NCI-H1694 treated with DMSO at 0.1 percent for 48 hours (cell line): ENCODE data around the gene KIAA0930.
"Not testable (repeated sequence)": the region's sequence is repeated elsewhere in the genome, so short reads cannot be mapped to it uniquely, and the experiment has no call there.

ENCODE experiments used
- DNase-seq: peaks from one replicate; lab custom pipeline; 2025; lab: John Stamatoyannopoulos, UW

KIAA0930 gene

DNA sequence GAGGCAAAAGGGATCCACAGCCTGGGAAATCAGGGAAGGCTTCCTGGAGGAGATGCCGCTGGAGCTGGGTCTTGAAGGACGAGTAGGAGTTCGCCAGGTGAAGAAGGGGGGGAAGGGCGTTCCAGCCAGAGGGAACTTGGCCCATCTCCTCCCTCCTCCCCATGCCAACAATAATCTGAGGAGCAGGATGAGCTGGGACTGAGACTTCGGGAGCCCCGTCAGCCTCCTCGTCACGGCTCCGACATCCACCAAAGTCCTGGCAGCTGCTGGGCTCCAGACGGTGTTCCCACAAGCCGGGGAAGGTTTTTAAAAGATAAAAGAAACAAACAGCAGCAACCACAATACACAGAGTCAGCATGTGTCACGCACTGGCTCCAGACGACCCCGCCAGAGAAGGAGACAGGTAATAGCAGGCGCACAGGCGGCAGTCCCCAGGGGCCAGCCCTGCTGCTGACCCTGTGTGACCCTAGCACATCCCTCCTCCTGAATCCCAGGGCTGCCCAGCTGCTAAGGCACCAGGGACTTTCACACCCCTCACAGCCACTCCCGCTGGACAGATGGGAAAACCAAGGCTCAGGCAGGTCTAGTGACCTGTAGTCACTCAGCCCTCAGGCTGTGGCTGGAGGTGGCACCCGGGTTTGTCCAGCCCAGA is 39.7 kb downstream of the KIAA0930 start:
- no peak for DNase-seq

DNA sequence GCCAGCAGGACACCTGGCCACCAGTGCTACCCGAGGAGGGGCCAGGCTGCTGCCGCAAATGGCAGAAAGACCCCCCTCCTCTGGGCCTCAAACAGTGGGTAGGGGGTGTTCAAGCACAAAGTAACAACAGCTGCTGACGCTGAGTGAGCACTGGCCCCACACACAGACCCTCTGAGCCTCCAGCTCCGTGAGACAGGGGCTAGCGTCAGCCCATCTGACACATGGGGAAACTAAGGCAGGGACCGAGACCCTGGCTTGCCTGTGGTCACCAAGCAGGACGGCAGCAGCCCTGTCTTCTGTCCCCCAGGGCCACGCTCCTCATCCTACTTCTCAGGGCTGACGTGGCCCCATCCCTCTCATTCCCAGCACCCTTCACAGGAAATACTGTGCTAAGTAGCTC is 40.5 kb downstream of the KIAA0930 start:
- DNase-seq = no peak

DNA sequence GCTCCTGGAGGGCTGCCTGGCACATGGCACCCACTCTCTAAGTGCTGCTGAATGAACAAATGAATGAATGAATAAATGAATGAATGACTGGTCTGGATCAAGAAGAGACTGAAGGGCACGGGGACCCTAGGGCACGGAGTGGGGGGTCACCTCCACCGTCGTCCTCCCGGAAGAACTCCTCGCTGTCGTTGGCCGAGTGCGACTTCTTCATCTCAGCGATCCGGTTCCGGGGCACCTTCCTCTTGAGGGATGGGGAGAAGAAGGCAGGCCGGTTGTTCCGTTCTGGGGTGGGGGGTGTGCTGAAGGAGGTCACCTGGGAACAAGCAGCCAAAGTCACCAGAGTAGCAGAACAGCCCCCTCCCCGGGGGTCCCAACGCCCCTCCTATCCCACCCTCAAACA is 41.0 kb downstream of the KIAA0930 start:
- no peak for DNase-seq

DNA sequence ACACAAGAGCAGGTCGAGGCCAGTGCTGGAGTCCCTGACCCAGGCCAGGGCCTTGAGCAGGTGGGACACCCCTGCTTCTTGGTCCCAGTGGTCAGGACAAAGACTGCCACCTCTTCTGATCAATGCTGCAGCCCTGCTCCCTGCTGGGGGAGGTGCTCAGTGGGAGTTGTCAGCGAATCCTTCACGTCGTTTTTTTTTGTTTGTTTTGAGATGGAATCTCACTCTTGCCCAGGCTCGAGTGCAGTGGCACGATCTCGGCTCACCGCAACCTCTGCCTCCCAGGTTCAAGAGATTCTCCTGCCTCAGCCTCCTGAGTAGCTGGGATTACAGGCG is 42.3 kb downstream of the KIAA0930 start:
- DNase-seq = no peak

DNA sequence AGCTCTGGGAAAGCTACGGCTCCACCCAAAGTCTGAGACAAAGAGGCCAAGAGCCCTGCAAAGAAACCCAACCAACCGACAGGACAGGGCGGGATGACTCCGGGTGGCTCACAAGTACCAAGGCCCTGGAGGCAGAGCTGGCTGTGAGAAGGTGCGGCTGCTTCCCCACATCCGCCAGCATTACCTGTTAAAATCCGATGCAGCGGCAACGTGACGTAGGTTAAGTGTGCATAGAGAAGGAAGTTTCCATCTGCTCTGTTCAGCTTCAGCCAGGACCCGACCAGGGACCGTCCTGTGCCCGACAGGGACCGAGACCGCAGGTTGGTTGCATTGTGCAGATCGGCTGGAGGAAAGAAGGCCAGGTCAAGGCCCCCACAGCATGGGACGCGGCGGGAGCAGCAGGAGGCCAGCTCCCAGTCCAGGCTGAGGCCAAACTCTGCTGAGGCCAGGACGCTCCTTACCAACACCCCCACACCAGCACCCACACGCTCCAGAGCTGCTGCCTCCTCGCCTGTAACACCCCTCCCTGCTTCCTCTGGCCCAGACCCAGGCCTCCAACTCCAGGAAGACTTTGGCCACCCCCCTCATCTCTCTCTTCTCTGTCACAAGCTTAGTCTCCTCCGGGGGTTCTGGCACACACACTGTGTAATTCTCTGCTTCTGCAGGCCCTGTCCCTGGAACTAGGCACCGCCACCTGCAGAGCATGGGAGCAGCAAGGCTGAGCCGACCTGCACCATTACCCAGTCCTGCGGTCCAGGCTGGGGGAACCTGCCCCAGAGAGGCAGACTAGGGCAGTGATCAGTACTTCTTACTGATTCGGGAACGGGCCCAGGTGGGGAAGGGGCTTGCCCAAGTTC is 42.9 kb downstream of the KIAA0930 start:
- no peak for DNase-seq

DNA sequence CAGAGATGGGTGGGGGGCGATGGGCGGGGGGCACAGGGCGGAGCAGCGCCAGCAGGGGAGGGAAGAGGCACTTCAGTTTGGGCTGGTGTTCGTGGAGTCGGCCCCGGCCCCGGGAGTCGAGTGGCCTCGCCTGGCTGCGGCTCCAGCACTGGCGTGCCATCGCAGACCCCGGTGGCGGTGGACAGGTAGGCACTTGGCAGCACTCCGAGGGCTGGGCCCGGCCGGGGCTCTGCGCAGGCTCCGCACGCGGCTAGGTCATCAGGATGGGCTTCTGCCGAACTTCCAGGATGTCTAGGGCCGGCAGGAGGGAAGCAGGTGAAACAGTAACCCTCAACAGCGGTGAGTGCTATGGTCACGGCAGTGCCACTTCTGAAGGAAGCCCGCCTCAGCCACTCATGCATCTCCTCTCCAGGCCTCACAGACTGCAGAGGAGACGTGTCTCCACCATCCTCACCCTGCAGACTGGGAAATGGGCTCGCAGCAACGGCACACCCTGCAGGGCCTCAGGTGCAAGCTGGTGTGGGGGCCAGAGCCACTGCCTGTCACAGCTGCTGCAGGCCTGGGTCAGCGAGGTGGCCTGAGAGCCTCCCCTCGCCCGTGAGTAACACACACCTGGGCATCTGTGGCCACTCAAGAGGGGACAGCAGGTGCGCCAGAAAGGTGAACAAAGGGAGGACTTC is 43.6 kb downstream of the KIAA0930 start:
- no peak for DNase-seq

DNA sequence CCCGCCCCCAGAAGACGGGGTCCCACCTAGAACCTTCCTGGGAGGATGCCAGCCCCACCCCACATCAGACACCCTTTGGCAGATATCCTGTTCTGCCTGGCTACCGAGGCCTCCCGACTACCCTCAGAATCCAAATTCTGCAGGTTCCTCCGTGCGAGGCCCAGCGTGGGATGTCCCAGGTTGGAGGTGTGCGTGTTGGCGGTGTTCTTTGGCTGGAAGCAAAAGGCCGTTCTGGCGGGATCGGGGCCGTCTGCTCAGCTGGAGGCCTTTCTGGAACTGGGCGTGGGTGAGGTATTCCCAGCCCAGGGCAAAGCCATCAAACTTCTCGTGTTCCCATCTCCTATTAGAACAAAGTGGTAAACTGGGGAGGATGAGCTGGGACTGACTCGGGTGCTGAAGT is 44.4 kb downstream of the KIAA0930 start:
- no peak for DNase-seq

DNA sequence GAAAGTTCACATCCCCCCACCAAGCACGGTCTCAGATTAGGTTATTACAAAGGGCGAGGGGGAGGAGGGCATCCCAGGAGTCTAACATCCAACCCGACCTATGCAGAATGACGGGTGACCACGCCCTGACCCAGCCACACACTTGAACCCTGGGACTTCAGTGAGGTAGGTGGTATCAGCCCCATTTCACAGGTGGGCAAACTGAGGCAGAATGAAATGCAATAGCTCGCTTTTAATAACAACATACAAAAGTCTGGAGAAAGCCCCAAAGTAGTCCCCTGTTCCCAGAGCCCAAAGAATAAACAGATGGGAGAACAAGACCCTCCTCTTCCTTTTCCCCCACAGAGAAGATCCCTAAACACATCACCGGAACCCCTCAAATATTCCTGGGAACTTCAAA is 45.1 kb downstream of the KIAA0930 start:
- DNase-seq = no peak

DNA sequence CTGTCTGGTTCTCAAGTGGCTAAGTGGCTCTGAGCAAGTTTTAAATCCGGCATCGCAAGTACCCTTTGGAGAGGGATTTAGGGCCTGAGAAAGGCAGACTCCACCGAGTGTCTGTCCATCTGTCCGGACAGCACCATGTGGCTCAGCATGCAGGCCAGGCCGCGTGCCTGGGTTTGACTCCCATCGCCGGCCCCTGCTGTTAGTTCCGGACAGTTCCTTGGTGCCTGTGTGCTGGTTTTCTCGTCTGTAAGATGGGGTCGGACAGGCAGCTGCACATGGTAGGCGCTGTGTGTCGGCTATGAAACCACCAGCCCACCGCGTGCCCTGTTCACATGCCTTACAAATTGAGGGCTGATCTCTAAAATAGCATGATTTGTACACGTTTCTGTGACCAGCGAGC is 46.0 kb downstream of the KIAA0930 start:
- no peak for DNase-seq

DNA sequence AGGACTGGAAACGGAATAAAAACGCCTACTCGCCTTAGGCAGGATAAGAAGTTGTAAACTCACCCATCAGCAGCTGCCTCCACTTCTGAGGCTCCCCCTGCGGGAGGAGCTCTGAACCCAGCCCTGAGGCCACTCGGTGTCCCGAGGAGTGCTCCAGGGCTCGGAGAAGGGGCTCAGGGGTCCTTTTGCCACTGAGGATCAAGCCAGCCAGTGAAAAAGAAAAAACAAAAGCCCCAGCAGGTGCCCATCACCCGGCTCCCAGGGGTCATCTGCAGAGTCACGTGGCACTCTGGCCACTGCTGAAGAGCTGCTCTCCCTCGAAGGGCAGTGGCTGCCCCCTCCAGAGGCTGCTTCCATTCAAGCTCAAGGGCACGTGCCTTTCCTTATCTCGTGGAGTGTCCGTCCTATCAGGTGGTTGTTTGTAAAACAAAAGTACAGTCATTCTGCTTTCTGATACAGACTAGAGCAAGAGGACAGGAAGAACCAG is 48.0 kb downstream of the KIAA0930 start:
- DNase-seq = no peak

DNA sequence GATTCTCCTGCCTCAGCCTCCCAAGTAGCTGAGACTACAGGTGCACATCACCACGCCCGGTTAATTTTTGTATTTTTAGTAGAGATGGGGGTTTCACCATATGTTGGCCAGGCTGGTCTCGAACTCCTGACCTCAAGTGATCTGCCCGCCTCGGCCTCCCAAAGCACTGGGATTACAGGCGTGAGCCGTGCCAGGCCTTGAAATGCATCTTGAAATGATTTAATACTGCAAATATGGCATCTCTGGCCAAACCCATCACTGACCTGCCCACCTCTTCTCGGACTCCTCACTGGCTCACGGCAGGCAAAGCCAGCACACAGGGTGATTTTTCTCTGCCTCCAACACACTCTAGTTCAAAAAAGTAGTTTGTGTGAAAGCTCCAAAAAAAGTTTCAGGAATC is 48.9 kb downstream of the KIAA0930 start:
- DNase-seq = not testable (repeated sequence)

DNA sequence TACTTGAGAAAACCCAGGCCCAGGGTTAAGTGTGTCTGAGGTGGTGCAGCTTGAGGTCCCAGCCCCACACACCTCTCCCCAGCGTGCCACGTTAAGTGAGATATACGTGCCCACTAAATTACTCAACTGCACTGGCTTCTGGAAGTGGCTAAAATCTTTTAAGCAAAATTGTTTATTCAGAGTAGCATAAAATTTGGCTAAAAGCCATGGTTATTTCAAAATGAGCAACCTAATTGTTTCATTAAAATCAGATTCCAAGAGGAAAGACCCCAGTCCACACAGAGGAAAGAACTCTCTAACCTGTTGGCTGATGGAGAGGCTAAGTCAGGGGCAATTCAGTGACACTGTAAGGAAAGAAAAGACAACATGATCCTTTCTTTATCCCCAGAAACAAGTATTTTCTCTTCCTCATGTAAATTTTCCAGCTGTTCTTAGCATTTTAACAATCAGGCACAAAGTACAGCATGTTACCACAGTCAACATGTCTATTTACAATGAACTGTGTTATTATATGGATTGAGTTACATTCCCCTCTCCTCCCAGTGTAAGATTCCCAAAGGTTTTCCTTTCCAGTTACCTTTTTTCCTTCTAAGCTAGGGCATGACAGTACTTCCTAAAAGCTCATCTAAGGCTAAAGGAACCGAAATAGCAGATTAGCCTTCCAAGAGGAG is 50.4 kb downstream of the KIAA0930 start:
- no peak for DNase-seq

DNA sequence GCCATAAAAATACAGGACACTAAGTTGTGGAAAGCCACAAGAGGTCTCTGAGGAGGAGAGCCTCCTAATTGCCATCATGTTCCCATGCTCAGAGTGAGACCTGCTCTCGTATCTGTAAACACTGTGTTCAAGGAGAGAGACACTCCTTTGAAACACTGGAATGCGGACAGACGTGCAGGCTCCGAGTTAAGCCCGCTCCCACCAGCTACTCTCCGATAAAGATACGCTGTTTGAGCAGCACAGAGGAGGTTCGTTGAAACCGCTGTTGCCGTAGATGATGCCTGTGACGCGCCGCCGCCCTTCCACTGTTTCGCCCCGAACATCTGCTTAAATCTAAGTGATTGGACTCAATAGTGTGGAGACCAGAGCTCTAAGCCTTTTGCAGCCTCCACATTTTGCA is 51.9 kb downstream of the KIAA0930 start:
- no peak for DNase-seq

DNA sequence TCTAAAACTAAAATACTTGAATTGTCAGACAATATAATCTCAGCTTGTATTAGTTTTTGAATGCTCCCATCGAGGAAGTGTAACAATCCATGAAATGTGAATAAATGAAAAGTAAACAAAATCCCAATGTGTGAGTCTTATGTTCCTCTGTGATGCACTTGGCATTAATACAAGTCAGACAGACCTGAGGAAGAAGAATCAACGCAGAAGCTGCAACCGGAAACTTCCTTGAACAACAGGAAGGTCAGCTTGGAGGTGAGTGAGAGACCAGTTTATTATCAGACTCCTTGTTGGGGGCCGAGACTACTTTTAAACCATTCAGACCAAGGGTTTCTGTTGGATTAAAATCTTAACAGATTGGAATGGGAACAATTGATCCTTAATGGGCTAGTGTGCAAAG is 52.8 kb downstream of the KIAA0930 start:
- no peak for DNase-seq

DNA sequence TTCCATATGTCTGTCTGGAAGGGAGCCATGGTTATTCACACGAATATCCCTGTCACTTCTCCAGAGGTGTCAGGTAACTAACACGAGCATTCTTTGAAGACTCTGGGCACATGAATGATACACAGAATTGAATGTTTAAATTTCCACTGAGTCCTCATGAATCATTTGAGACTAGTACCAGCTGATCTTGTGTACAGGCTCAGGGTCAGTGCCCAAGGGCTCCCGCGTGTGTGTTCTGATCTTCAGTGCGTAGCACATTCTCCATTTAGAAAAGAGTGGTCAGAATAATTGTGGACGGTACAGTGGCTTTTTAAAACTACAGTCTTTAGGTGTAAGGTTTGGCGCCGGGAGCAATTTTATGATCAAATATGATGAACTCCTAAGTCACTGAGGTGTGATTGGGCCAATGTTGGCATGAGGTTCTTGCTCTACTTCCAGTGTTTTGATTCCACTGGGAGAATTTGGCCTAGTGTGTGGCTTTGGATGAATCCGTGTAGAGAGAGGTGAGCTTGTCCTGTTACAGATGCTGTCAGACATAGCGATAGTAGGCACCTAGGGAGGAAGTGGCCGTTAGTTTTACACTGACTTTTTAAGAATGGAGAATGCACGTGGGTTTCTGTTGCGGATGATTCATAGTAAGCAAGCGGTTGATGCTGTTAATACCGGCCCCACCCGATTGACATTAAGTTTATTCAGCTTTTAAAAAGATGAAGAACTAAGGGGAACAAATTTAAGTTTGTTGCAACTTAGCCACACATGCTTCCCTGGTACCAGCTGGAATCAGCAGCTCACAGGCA is 54.8 kb downstream of the KIAA0930 start:
- no peak for DNase-seq

DNA sequence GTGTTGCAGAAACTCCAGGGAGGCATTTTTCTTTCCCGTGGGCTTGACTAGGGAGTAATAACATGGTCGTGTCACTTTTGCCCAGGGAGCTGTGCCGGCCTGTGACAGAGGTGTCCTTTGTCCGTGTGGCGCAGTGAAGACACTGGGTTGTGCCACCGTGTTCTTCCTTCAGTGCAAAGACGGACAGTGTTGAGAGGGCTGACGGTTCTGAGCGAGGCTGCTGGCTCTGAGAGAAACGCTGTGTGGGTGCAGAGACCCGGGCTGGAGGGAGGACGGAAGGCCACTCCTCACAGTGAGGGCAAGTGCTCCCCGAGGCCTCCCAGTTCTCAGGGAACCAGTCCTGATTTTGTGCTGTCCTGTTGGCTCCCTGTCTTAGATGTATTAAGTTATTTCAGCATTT is 56.7 kb downstream of the KIAA0930 start:
- DNase-seq = no peak

DNA sequence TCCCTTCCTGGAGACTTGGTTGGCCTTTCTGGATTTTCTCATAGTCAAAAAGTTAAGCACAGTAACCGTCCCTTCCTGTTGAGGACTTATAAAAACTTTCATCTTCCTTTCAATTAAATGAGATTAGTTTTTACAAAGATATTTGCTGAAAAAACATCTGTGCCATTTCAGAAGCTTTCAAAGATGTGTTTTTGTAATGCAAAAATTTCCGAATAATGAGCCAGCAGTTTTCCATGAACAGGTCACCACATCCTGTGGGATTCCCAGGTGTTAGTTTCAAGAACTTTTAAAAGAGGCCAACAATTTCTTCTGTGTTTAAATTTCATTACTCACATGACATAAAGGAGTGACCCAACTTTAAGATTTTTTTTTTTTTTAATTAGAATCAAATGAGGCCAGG is 58.9 kb downstream of the KIAA0930 start:
- DNase-seq = no peak

DNA sequence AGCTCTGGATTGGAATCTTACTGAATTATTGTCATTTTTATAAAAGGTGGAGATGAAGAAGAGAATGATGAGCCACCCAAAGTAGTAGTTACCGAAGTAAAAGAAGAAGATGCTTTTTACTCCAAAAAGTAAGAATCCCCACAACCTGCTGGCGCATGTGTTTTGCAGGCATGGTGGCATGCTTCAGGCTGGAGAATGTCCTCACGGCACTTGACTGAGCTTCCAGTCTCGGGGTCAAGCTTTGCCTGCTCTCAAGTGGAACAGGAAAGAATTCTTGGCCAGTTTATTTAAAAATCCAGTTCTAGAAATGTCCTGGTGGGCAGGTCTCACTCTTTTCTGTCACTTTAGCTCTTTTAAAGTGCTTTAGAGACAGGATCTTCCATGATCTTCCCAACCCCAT is 59.5 kb downstream of the KIAA0930 start:
- no peak for DNase-seq

DNA sequence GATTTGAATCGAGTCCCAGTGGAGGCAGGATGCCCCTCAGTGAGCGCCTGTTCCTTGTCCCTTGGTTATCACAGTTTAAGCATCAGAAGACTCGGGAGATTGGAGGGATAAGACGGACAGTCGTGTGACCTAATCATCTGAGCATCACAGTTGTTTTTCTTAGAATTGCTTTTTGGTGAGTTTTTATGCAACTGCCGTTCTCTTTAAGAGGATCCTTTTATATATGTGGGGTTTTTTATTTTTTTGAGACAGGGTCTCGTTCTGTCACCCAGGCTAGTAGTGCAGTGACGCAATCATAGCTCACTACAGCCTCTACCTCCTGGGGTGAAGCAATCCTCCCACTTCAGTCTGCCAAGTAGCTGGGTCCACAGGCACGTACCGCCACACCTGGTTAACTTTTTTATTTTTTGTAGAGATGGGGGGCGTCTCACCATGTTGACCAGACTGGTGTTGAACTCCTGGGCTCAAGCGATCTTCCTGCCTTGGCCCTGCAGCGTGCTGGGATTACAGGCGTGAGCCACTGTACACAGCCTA is 60.5 kb downstream of the KIAA0930 start:
- no peak for DNase-seq

DNA sequence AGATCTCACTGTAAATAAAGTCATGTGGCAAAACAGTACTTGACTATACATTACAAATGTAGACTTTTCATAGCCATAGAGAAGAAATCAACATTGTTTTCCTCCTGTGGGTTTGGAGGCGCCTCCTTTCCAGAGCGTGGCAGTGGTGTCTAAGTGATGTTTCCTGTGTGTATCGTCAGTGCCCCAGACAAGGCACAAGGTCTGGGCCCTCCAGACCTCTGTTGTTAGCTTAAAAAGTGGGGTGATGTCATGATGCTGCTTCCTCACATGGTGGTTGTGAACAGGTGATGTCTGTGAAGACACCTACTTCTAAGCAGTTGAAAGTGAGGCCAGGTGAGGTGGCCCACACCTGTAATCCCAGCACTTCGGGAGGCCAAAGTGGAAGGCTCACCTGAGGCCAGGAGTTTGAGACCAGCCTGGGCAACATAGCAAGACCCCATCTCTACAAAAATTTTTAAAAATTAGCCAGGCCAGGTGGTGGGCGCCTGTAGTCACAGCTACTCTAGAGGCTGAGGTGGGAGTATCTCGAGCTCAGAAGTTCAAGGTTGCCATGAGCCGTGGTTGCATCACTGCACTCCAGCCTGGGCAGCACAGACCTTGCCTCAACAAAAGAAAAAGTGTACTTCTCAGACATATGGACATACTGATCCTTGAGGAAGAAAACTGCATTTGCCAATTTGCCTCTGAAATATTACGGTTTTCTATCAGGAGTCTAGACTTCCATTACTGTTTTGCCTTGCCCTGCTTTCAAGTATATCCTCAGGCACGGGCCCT is 61.2 kb downstream of the KIAA0930 start:
- DNase-seq = no peak
